ENCODE data around the gene GDPD5.

- TF ChIP-seq CREM (IDR thresholded peaks at IDR 0.05; ENCODE audit: low read depth) (no peak), HDGF (IDR thresholded peaks at IDR 0.05) (no peak)
Observed at GRCh38 chr11:75476739-75477613, 48.8 kb downstream of the GDPD5 start.
